Measurements from ENCODE around the gene CD82.
"Not testable (repeated sequence)": the region's sequence is repeated elsewhere in the genome, so short reads cannot be mapped to it uniquely, and the experiment has no call there.

Gene CD82

GRCh38 chr11:44535191-44535980 is 30.1 kb upstream of the CD82 start:
- no peak for DNase-seq

- no peak for DNase-seq
These were observed 28.5 kb upstream of the CD82 start for GRCh38 chr11:44536788-44537516.

- DNase-seq = no peak
These were observed 27.8 kb upstream of the CD82 start for GRCh38 chr11:44537679-44538078.

- DNase-seq = no peak
These were observed 26.9 kb upstream of the CD82 start for GRCh38 chr11:44538375-44539054.

- no peak for DNase-seq
These were observed 25.5 kb upstream of the CD82 start for GRCh38 chr11:44539971-44540370.

GRCh38 chr11:44540667-44541066 is 24.8 kb upstream of the CD82 start:
- DNase-seq = no peak

- no peak for DNase-seq
These were observed 23.1 kb upstream of the CD82 start for GRCh38 chr11:44542372-44542771.

- not testable (repeated sequence) for DNase-seq
These were observed 18.5 kb upstream of the CD82 start for GRCh38 chr11:44546984-44547383.

GRCh38 chr11:44547534-44547933 is 17.9 kb upstream of the CD82 start:
- DNase-seq = not testable (repeated sequence)

- no peak for DNase-seq
These were observed 17.3 kb upstream of the CD82 start for GRCh38 chr11:44548032-44548695.

- not testable (repeated sequence) for DNase-seq
These were observed 16.3 kb upstream of the CD82 start for GRCh38 chr11:44548961-44549749.

GRCh38 chr11:44550123-44550522 is 15.3 kb upstream of the CD82 start:
- no peak for DNase-seq

- DNase-seq = no peak
These were observed 13.9 kb upstream of the CD82 start for GRCh38 chr11:44551456-44552139.

GRCh38 chr11:44555031-44555800 is 10.2 kb upstream of the CD82 start:
- DNase-seq = no peak

- no peak for DNase-seq
These were observed 8.6 kb upstream of the CD82 start for GRCh38 chr11:44556735-44557409.

- DNase-seq = no peak
These were observed 8.0 kb upstream of the CD82 start for GRCh38 chr11:44557464-44557863.

- no peak for DNase-seq
These were observed 6.1 kb upstream of the CD82 start for GRCh38 chr11:44559207-44559939.

GRCh38 chr11:44559940-44560300 is 5.5 kb upstream of the CD82 start:
- not testable (repeated sequence) for DNase-seq

- DNase-seq = no peak
These were observed 4.1 kb upstream of the CD82 start for GRCh38 chr11:44561275-44561805.
